Activated T-cell treated with anti-CD3 and anti-CD28 coated beads, Interleukin-2, amount 50 U/mL, for 4 hours (primary cell): ENCODE measurements around the gene TMCC3. TPM values are rescaled to one million over a fixed set of nuclear protein-coding genes. Genes with fewer than 3 reads are reported as not detected.

Source experiments
- ATAC-seq, 2 donors: fragments of 200-7000 bp; cut with Tn5 transposase; one replicate each; pipeline ENCODE4 v1.10.0; 2021
- DNase-seq: peaks from one replicate; pipeline ENCODE4 v3.0.0-alpha.2; 2020
- H3K27me3 Mint-ChIP-seq: one replicate; pipeline ENCODE4 v1.8.0; 2021; ENCODE audit warnings: low read depth, mixed read lengths
- H3K36me3 Mint-ChIP-seq: one replicate; pipeline ENCODE4 v1.8.0; 2022; ENCODE audit warnings: mixed read lengths; ENCODE audit not compliant: insufficient read depth
- H3K4me1 Mint-ChIP-seq: one replicate; pipeline ENCODE4 v1.8.0; 2021; ENCODE audit warnings: low read depth, mixed read lengths
- H3K4me3 Mint-ChIP-seq: one replicate; pipeline ENCODE4 v1.8.0; 2021; ENCODE audit warnings: mild to moderate bottlenecking, moderate library complexity, mixed read lengths
- H3K9me3 Mint-ChIP-seq: one replicate; pipeline ENCODE4 v1.8.0; 2021; ENCODE audit warnings: mixed read lengths
- total RNA-seq, 3 donors: library from RNA; stranded (reverse); gene quantifications; one replicate each; pipeline ENCODE4 v1.2.1, GENCODE V29; 2021

Gene TMCC3
- total RNA-seq, 3 donors from 2014 or later = 0.10 to 0.21 (median 0.11) TPM

DNA sequence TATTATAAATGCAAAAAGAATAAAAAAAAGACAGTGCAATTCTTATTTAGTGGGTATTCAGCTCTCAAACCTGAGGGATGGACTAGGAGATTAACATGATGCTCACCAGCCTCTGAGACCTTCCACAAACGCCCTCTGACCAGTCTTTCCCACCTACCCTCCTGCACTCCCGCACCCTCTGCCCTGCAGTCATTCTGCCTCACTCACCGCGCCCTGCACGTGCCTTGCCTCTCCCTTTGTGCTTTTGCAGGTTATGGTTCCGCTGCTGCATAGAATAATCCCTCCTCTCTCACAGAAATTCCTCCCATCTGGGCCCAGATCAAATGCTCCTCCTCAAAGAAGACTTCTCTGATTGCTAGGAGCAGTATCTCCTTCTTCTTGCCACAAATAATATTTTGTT, 28.5 kb upstream of the TMCC3 start:
- DNase-seq = no peak
- ATAC-seq = no peak
- no peaks in the 10 kb centered on the region for H3K9me3 Mint-ChIP-seq

GRCh38 chr12:94678379-94678778, 28.0 kb upstream of the TMCC3 start:
- H3K4me1 Mint-ChIP-seq = peaks cover 26% of the 10 kb centered on the region

More for the DNA sequence above, 28.5 kb upstream of the TMCC3 start:
- H3K4me3 Mint-ChIP-seq = no peak overlapping the region
- no peaks in the 10 kb centered on the region for H3K36me3 Mint-ChIP-seq
- peaks cover 2% of the 10 kb centered on the region for H3K27me3 Mint-ChIP-seq
- peaks cover 26% of the 10 kb centered on the region for H3K4me1 Mint-ChIP-seq

GRCh38 chr12:94677778-94678177, 27.4 kb upstream of the TMCC3 start:
- Mint-ChIP-seq H3K4me3 (no peak overlapping the region), H3K36me3 (no peaks in the 10 kb centered on the region), H3K9me3 (no peaks in the 10 kb centered on the region), H3K27me3 (peaks cover 2% of the 10 kb centered on the region), H3K4me1 (peaks cover 26% of the 10 kb centered on the region)
- DNase-seq = no peak
- ATAC-seq = no peak

More at GRCh38 chr12:94678379-94678778, 28.0 kb upstream of the TMCC3 start:
- Mint-ChIP-seq H3K9me3 (no peaks in the 10 kb centered on the region), H3K27me3 (peaks cover 2% of the 10 kb centered on the region), H3K36me3 (no peaks in the 10 kb centered on the region), H3K4me3 (no peak overlapping the region)
- DNase-seq = no peak
- ATAC-seq = no peak

DNA sequence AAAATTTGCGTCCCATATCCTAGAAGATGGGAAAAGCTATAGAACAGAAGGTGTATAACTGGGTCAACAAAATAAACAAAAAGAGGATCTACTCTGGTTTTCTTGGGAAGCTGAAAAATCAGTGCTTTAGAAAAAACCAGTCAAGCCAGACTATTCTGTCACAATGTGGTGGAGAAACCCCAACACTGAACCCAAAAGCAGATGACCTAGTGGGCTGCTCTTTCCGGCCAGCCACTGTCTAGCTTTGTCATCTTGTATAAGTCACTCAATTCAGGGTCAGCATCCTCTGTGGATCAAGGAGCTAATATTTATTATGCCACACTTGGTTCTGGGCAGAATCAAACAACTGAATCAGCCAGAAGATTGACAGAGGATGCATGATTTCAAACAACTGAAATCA, 26.6 kb upstream of the TMCC3 start:
- DNase-seq (no peak), ATAC-seq (no peak)
- Mint-ChIP-seq H3K4me1 (peaks cover 26% of the 10 kb centered on the region), H3K27me3 (peaks cover 2% of the 10 kb centered on the region), H3K36me3 (no peaks in the 10 kb centered on the region), H3K9me3 (no peaks in the 10 kb centered on the region), H3K4me3 (no peak overlapping the region)

GRCh38 chr12:94676031-94676641, 25.8 kb upstream of the TMCC3 start:
- Mint-ChIP-seq H3K4me3 (peak overlapping the region; percentile 24), H3K27me3 (peaks cover 2% of the 10 kb centered on the region), H3K4me1 (peaks cover 26% of the 10 kb centered on the region), H3K9me3 (no peaks in the 10 kb centered on the region), H3K36me3 (no peaks in the 10 kb centered on the region)
- DNase-seq = no peak
- peak; percentile 62 to 85 for ATAC-seq

DNA sequence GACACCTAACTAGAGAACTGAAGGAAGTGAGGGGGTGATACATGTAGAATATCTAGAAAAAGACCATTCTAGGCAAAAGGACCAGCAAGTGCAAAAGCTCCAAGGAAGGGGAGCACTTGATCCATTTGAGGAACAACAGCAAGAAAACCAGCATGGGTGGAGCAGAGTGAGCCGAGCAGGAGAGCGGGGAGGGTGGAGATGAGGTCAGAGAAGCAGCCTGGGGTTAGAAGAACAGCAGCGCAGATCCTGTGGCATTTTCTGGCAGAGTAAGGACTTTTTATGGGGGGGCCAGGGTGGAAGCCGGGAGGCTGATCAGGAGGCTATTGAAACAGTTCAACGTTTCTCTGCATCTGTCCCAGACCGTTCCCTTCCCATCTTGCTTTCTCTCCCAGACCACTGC, 24.5 kb upstream of the TMCC3 start:
- H3K4me1 Mint-ChIP-seq = peaks cover 26% of the 10 kb centered on the region
- DNase-seq = no peak
- ATAC-seq = no peak
- no peaks in the 10 kb centered on the region for H3K36me3 Mint-ChIP-seq
- H3K9me3 Mint-ChIP-seq = no peaks in the 10 kb centered on the region
- peaks cover 2% of the 10 kb centered on the region for H3K27me3 Mint-ChIP-seq
- H3K4me3 Mint-ChIP-seq = no peak overlapping the region

DNA sequence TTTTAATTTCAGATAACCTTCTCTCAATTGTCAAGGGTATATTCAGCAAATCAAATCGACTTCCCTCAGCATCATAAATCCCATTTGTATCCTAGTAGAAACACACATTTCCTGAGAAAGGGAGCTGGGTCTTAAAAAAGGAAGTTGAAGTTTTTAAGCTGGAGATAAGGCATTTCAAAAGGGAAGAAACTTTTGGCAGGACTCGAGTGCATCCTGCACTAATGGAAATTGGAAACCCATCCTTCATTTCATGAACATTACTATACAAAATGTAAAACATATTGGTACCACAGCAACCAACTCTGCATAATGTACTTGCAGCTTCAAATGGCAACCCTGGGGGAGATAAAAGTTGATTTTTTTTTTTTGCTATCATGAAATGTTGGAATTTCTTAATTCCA, 23.7 kb upstream of the TMCC3 start:
- ATAC-seq (no peak), DNase-seq (no peak)
- Mint-ChIP-seq H3K4me1 (peaks cover 26% of the 10 kb centered on the region), H3K9me3 (no peaks in the 10 kb centered on the region), H3K27me3 (peaks cover 2% of the 10 kb centered on the region), H3K36me3 (no peaks in the 10 kb centered on the region), H3K4me3 (no peak overlapping the region)

DNA sequence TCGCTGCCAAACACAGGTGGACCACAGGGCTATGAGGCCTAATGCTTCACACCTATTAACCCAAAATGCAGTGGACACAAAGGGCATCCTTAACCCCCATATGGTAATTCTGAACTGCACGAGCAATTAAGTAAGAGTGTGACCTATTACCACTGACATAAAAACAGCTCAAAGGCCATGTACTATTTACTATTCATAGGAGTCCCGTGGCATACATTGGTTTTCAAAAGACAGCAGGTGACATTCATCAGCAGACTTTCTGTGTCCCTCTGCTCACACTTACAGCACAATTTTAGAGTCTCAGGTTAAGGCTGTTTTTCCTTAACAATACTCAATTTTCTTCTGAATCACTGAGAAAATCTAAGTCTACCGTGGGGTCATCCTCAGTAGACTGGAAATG, 23.1 kb upstream of the TMCC3 start:
- H3K4me3 Mint-ChIP-seq = no peak overlapping the region
- DNase-seq (no peak), ATAC-seq (no peak)
- peaks cover 23% of the 10 kb centered on the region for H3K4me1 Mint-ChIP-seq
- H3K27me3 Mint-ChIP-seq = peaks cover 2% of the 10 kb centered on the region
- H3K36me3 Mint-ChIP-seq = no peaks in the 10 kb centered on the region
- H3K9me3 Mint-ChIP-seq = no peaks in the 10 kb centered on the region

- Mint-ChIP-seq H3K36me3 (no peaks in the 10 kb centered on the region), H3K4me1 (peaks cover 17% of the 10 kb centered on the region), H3K9me3 (no peaks in the 10 kb centered on the region), H3K27me3 (peaks cover 2% of the 10 kb centered on the region), H3K4me3 (no peak overlapping the region)
- no peak for DNase-seq
- ATAC-seq = no peak
These were observed 21.6 kb upstream of the TMCC3 start for GRCh38 chr12:94671917-94672316.

GRCh38 chr12:94670898-94671297, 20.5 kb upstream of the TMCC3 start:
- H3K4me1 Mint-ChIP-seq = peaks cover 7% of the 10 kb centered on the region
- ATAC-seq = no peak
- no peak for DNase-seq

DNA sequence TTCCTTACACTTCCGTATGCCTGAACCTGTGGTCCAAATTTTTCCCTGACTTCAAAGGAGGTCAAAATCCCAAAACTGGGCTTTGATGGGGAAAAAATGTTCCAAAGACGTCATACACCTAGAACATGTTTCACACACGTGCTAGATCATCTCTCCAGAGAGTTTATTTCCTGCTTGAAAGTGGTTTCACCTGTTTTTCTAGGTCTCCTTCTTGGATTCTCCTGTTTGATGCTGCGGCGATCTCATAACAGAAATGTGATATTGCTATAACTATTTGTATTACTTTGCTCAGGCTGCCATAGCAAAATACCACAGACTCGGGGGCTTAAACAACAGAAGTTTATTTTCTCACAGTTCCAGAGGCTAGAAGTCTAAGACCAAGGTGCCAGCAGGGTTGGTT, 19.7 kb upstream of the TMCC3 start:
- H3K27me3 Mint-ChIP-seq = peaks cover 2% of the 10 kb centered on the region
- H3K4me3 Mint-ChIP-seq = no peak overlapping the region
- no peak for ATAC-seq
- no peak for DNase-seq
- peaks cover 4% of the 10 kb centered on the region for H3K4me1 Mint-ChIP-seq
- H3K36me3 Mint-ChIP-seq = no peaks in the 10 kb centered on the region
- no peaks in the 10 kb centered on the region for H3K9me3 Mint-ChIP-seq

More at GRCh38 chr12:94670898-94671297, 20.5 kb upstream of the TMCC3 start:
- H3K36me3 Mint-ChIP-seq = no peaks in the 10 kb centered on the region
- H3K4me3 Mint-ChIP-seq = no peak overlapping the region
- no peaks in the 10 kb centered on the region for H3K9me3 Mint-ChIP-seq
- H3K27me3 Mint-ChIP-seq = peaks cover 5% of the 10 kb centered on the region

DNA sequence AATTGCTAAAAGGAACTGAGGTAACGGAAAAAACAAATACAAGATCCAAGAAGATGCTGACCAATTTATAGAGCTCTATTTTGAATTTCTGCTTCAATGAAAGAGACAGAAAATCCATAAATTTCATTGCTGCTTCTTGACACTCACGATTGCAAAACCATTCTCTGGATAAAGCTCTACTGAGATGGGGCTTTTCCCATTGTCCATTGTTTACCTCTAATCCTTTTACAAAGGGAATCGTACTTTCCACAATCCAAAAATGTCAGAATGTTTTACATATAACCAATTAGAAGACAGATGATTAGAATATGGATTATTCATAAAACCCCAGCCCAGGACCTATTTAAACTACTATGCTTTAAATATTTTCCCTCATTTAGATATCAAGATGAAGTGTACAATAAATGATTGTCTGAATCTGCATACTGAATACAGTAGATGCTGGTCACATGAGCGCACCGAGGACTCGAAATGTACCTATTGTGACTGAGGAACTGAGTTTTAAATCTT, 16.7 kb upstream of the TMCC3 start:
- ATAC-seq = no peak
- no peak overlapping the region for H3K4me3 Mint-ChIP-seq
- peaks cover 2% of the 10 kb centered on the region for H3K27me3 Mint-ChIP-seq
- no peaks in the 10 kb centered on the region for H3K4me1 Mint-ChIP-seq
- no peaks in the 10 kb centered on the region for H3K9me3 Mint-ChIP-seq
- no peak for DNase-seq
- no peaks in the 10 kb centered on the region for H3K36me3 Mint-ChIP-seq

GRCh38 chr12:94666158-94666557, 15.8 kb upstream of the TMCC3 start:
- Mint-ChIP-seq H3K36me3 (no peaks in the 10 kb centered on the region), H3K9me3 (no peaks in the 10 kb centered on the region), H3K27me3 (peaks cover 2% of the 10 kb centered on the region), H3K4me3 (no peak overlapping the region), H3K4me1 (no peaks in the 10 kb centered on the region)
- DNase-seq (no peak), ATAC-seq (no peak)

DNA sequence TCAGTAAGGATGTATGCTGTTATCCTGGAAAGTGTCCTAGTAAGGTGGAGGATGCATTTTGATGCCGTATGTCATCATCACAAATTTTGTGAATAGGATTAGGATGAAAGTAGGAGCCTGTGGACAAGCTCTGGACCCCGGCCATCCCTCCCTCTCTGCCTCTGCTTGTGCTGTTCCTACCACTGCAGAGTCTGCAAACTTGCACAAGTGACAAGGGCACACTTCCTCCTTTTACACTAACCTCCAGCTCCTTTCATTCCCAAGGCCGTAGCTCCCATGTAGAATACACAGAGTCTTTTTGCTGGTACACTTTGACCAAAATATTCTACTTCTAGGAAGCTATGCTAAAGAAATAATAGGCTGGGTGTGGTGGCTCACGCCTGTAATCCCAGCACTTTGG, 13.3 kb upstream of the TMCC3 start:
- no peaks in the 10 kb centered on the region for H3K4me1 Mint-ChIP-seq
- ATAC-seq (no peak), DNase-seq (no peak)
- H3K36me3 Mint-ChIP-seq = no peaks in the 10 kb centered on the region
- H3K4me3 Mint-ChIP-seq = no peak overlapping the region
- no peaks in the 10 kb centered on the region for H3K9me3 Mint-ChIP-seq
- peaks cover 2% of the 10 kb centered on the region for H3K27me3 Mint-ChIP-seq

DNA sequence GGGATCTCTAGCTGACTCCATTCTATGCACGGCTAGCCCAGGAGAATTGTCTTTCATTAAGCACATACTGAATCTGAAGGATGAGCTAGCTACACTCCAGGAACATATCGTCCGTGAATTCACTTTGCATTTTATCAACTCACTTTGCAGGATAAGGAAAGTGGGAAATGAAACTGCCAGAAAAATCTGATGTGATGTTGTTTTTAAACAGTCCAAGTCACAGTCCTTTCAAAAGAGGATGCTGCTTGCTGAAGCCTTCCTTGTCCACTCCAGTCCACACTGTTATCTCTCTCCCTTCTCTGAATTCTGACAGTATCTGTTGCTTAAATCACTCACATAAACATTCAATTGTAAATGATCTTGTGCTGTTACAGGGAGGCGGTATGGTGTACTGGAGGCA, 12.7 kb upstream of the TMCC3 start:
- H3K4me3 Mint-ChIP-seq = no peak overlapping the region
- H3K9me3 Mint-ChIP-seq = no peaks in the 10 kb centered on the region
- peaks cover 2% of the 10 kb centered on the region for H3K27me3 Mint-ChIP-seq
- no peaks in the 10 kb centered on the region for H3K4me1 Mint-ChIP-seq
- no peaks in the 10 kb centered on the region for H3K36me3 Mint-ChIP-seq
- DNase-seq = no peak
- ATAC-seq = no peak
